IPS-18a (cell line): Measurements from ENCODE around the gene SOX9.

ENCODE experiments used
- H3K27ac ChIP-seq: one replicate; pipeline ENCODE4 v1.5.1; 2013; ENCODE audit warnings: low read length
- H3K27me3 ChIP-seq: one replicate; pipeline ENCODE4 v1.6.1; 2013; ENCODE audit warnings: mild to moderate bottlenecking, low read length; ENCODE audit not compliant: control insufficient read depth, insufficient read depth
- H3K36me3 ChIP-seq: one replicate; pipeline ENCODE4 v1.6.1; 2013; ENCODE audit warnings: low read depth, low read length; ENCODE audit not compliant: control insufficient read depth
- H3K4me1 ChIP-seq: one replicate; pipeline ENCODE4 v1.6.1; 2013; ENCODE audit warnings: low read depth, low read length; ENCODE audit not compliant: control insufficient read depth
- H3K4me3 ChIP-seq: one replicate; pipeline ENCODE4 v1.5.1; 2013; ENCODE audit warnings: low read length
- H3K9ac ChIP-seq: one replicate; pipeline ENCODE4 v1.6.1; 2013; ENCODE audit warnings: mild to moderate bottlenecking, low read length, moderate library complexity
- H3K9me3 ChIP-seq: one replicate; pipeline ENCODE4 v1.6.1; 2013; ENCODE audit warnings: low read depth, low read length; ENCODE audit not compliant: control insufficient read depth

SOX9 gene

DNA sequence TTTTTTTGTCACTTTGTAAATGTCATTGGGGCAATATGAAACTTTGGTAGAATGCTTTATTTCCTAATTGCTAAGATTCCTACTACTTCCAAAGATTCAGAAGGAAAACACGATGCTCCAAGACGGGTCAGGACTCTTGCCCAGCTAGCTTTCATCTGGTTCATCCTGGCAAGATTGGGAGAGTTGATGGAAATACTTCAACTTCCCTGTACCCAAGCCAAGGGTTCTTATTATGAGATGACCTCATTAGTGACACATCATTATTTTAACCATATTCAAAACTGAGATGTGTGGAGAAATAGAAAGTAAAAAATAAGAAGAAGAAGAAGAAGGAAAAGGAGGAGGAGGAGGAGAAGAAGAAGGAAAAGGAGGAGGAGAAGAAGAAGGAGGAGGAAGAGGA, 25.6 kb downstream of the SOX9 start:
- H3K27me3 ChIP-seq, result no peaks in the 10 kb centered on the region
- H3K4me3 ChIP-seq, result no peak overlapping the region
- no peak overlapping the region for H3K27ac ChIP-seq
- H3K36me3 ChIP-seq, result no peaks in the 10 kb centered on the region
- no peaks in the 10 kb centered on the region for H3K9me3 ChIP-seq
- no peak overlapping the region for H3K9ac ChIP-seq
- H3K4me1 ChIP-seq, result peaks cover 10% of the 10 kb centered on the region

DNA sequence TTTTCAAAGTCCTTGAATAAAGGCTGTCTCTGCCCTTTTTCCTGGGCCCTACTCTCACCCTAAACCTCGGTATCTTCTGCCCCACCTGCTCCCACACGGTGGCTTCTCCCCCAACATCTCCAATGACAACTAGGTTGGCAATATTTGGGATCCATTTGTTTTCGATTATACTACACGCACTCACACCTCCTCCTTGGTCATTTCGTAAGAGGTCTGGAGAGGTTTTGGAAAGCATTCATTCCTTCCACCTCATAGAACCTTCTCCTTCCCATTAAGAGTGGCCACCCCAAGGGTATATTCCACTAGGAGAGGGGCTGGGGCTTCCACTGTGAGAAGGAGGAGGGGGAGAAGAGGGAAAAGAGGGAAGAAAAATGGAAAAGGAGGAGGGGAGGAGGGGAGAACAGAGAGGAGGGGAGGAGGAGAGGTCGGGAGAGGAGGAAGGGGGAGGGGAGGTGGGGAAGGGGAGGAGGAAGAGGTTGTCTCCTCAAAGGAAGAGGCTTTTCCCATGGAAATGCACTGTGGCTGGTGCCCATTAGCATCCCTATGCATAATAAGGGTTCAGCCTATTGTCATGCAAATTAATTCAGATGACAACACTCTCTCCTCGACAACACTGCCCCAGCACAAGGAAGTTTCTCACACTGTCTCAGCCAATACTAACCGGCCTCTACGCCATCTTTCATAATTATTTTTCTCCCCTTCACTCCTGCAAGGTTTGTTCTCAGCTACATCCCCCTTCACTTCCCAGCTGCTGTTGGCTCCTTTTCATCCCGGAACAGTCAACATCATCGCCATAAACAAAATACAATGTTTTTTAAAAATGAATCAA, 30.0 kb downstream of the SOX9 start:
- Histone ChIP-seq H3K4me3 (peak overlapping the region; percentile 46), H3K27me3 (no peaks in the 10 kb centered on the region), H3K36me3 (no peaks in the 10 kb centered on the region), H3K9ac (peak overlapping the region; percentile 67), H3K4me1 (peaks cover 25% of the 10 kb centered on the region), H3K9me3 (no peaks in the 10 kb centered on the region), H3K27ac (peak overlapping the region; percentile 86)

DNA sequence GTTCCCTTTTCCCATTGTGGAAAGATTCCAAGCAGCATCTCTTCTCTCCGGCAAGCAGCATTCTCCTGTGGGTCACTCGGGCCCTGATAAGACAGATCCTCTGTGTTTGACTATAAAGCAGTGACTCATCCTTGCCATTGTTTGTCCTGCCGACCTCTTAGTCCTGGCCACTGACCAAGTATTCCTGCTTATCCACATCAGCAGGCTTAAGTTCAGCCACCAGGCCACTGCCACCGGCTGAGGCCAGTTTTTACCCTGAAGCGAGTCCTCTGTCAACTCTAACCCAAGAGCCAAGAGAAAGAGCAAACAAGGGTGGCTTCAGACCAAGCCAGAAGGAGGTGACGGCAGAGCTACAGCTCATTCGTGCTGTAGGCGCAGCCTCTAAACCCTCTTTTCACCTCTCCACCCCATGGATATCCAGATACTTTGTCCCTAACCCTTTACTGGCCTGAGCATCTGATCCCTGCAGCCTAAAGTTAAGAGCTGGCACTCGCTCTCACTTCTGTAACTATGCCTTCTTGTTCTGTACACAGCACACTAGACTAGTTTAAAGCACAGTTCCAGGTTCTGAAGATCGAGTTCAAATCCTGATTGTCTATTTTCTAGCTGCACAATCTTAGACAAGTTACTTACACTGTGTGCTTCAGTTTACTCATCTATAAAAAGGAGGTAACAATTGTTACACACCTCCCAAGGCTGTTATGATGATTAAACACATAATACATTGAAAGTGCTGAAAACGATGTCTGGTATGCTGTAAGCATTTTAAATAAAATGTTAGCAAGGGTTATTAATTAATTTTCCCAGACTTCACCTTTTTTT, 31.0 kb downstream of the SOX9 start:
- Histone ChIP-seq H3K4me1 (peaks cover 25% of the 10 kb centered on the region), H3K36me3 (no peaks in the 10 kb centered on the region), H3K27me3 (no peaks in the 10 kb centered on the region), H3K9ac (peak overlapping the region; percentile 67), H3K9me3 (no peaks in the 10 kb centered on the region), H3K4me3 (peak overlapping the region; percentile 46), H3K27ac (peak overlapping the region; percentile 86)

DNA sequence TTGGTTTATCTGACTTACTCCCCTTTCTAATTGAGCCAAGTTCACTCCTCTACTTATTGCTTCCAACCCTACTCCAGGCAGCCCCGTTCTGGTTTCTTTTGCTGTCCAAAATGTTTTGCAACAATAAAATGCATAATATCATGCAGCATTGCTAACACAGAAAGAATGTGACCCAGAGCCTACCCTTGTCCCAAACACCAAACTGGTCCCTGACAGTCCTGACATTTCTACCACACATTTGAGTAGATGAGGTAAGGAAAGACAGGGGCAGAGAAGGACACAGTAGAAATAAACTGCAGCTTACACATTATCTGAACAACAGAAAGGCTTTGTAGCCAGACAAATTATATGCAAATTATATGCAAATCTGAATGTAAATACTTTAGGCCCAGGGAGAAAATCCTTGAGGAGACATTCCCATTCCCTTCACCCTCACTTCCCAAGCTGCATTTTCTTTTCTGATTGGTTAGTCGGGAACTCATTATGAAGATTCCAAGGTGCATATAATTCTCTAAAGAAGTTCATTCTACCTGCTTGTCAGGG, 31.6 kb downstream of the SOX9 start:
- H3K9me3 ChIP-seq, result no peaks in the 10 kb centered on the region
- no peak overlapping the region for H3K4me3 ChIP-seq
- H3K4me1 ChIP-seq, result peaks cover 25% of the 10 kb centered on the region
- H3K27ac ChIP-seq, result no peak overlapping the region
- no peaks in the 10 kb centered on the region for H3K36me3 ChIP-seq
- H3K27me3 ChIP-seq, result no peaks in the 10 kb centered on the region
- no peak overlapping the region for H3K9ac ChIP-seq

DNA sequence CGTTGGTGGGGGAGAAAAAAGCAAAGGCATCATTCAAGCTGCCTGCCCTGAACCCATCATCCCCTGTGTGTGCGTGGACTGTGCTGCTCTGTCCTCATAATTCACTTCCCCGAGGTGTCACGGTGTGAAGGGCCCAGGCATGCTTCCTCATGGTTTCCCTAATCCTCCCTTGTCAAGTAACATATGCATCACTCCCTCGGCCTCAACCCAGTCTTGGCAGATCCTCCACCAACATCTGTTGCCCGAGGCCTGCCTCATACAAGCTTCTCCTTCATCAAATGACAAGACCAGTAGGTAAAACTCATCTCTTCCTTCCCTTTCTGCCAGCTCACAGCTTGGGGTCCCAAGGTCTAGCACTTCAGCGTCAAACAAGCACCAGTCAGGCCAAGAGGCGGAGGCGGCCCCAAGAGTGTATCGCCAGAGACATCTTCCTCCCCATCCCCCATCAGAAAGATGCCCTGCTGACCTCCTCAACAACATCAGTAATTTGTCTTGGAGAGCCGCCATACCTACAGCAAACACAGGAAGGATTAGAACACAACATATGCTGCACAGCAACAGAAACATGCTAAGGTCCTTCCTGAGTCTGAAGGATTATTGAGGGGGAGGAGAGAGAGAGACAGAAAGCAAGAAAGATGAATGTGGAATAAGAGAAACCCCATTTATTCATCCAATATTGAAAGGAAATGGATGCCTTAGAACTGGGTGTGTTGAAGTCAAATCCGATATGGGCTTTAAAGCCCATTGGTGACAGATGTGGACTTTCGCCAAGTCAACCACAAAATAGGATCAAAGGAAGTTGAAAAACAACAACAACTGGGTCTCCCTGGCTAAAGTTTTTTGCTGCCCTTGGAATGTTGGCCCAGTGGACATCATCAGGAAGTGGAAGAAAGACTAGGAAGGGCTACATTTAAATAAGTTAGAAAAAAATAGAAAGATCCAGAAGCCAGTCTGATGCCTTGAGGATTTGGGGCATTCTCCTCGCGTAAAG, 38.4 kb downstream of the SOX9 start:
- H3K9ac ChIP-seq, result no peak overlapping the region
- no peaks in the 10 kb centered on the region for H3K9me3 ChIP-seq
- H3K27ac ChIP-seq, result no peak overlapping the region
- no peak overlapping the region for H3K4me3 ChIP-seq
- H3K4me1 ChIP-seq, result no peaks in the 10 kb centered on the region
- H3K36me3 ChIP-seq, result no peaks in the 10 kb centered on the region
- H3K27me3 ChIP-seq, result no peaks in the 10 kb centered on the region

DNA sequence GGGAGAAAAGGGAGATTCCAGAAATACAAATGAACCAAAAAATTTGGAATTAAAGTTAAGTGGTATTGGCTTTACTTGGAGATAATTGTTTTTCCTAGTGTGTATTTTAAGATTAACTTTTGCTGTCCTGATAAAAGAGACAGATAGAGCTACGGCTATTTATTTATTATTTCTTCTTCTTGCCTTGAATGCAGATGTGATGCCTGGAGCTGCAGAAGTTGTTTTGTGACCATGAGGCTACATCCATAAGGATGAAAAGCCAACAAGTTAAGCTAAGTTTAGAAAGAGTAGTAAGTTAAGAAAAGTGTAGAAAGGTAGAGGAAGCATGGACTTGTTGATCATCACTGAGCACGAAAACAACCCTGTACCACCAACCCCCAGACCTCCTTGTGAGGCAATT, 41.7 kb downstream of the SOX9 start:
- Histone ChIP-seq H3K9ac (no peak overlapping the region), H3K9me3 (no peaks in the 10 kb centered on the region), H3K27me3 (no peaks in the 10 kb centered on the region), H3K4me3 (no peak overlapping the region), H3K4me1 (peaks cover 19% of the 10 kb centered on the region), H3K27ac (no peak overlapping the region), H3K36me3 (no peaks in the 10 kb centered on the region)

DNA sequence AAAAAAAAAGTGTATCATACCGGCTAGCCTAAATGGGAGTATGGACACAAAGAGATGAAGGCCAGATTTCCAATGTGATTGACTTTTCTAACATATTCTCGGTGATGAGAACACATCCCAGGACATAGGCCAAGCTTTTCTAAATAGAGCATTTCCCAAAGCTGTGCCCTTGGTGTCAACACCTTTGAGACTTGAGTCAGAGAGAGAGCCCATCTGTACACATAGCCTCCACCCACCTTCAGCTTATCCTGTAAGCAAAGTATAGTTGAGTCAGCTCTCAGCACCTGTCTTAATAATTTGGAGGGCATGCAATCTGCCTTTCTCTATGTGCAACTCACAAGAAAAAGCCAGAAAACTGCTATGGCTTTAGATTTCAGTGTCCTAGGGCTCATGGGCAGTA, 42.7 kb downstream of the SOX9 start:
- Histone ChIP-seq H3K4me3 (no peak overlapping the region), H3K9me3 (no peaks in the 10 kb centered on the region), H3K27me3 (no peaks in the 10 kb centered on the region), H3K9ac (no peak overlapping the region), H3K36me3 (no peaks in the 10 kb centered on the region), H3K27ac (no peak overlapping the region), H3K4me1 (peaks cover 19% of the 10 kb centered on the region)

DNA sequence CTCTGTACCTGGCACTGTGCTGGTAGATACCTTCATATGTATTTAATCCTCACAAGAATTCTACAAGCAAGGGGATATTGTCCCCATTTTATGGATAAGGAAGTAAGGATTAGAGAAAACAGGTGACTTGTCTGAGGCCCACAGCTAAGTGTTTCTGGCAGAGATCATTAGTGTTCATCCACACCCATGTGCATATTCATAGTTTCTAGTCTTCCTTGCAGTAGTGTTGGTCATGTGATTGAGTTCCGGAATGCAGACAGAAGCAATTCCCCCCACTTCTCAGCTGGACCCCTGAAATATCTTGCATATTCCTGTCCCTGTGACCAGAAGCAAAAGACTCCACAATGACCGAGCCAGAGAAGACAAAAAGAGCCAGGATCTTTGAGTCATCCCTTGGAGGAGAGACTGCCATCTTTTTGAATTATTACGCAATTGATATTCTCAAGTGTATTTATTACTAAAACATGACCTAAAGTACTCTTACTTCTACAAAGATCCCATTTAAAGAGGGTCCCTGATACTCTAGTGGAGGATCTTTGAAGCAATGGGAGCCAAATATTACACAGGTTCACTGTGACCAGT, 43.4 kb downstream of the SOX9 start:
- Histone ChIP-seq H3K9me3 (no peaks in the 10 kb centered on the region), H3K9ac (no peak overlapping the region), H3K27ac (no peak overlapping the region), H3K36me3 (no peaks in the 10 kb centered on the region), H3K4me1 (peaks cover 19% of the 10 kb centered on the region), H3K27me3 (no peaks in the 10 kb centered on the region), H3K4me3 (no peak overlapping the region)

DNA sequence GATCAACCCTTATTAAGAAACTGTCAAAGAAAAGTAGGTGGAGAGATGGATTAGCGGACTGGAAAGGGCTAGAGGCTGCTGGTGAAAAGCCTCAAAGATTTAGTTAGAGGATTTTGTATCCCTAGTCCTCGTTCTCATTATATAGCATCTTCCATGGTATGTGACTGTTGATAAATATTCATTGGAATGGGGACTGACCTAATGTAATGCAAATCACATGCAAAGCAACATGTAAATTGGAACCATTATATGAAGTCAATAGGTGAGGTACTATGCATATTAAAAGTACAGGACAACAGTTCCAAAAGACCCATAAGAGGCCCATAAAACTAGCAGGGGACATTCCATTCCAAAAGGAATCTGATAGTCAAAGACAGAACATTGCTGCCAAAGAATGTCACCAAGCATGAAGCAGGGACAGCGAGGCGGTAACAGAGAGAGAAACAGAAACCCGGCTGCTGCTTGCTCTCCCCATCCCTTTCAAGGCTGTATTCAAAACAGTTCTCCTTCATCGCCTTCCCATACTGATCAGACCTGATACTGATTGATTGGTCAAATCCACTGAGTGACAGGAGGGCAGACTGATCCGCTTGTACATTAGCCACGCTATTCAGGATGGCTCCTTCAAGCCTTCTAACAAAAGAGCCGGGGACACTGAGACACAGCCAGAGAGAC, 44.5 kb downstream of the SOX9 start:
- Histone ChIP-seq H3K36me3 (no peaks in the 10 kb centered on the region), H3K27me3 (no peaks in the 10 kb centered on the region), H3K4me1 (peaks cover 19% of the 10 kb centered on the region), H3K27ac (no peak overlapping the region), H3K9ac (no peak overlapping the region), H3K9me3 (no peaks in the 10 kb centered on the region), H3K4me3 (peak overlapping the region; percentile 22)

DNA sequence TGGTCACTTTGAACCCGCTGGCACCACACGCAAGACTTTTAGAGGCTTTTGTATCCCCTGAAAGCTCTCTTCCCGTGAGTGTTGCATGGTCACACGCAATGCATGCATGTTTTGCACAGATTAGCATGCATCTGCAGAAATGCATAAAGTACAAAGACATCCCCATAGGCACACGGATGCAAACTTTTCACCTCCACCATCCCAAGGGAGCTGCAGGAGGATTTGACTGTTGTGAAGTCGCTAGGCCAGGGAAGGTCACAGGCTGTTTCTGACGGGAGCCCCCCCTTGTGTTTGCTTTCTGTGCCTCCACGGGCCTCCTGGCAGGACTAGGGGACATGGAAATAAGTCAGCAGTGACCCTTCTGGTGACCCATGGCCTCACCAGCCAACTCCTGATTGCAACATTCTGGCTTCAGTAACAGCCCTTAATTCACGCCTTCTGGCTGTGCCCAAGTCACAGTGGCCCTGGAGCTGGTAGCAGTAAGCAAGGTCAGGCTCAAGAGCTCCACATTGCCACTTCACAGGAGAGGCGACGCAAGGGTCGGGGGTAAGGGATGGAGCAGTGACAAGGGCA, 45.1 kb downstream of the SOX9 start:
- Histone ChIP-seq H3K4me1 (peaks cover 19% of the 10 kb centered on the region), H3K9ac (no peak overlapping the region), H3K27me3 (no peaks in the 10 kb centered on the region), H3K27ac (no peak overlapping the region), H3K4me3 (no peak overlapping the region), H3K36me3 (no peaks in the 10 kb centered on the region), H3K9me3 (no peaks in the 10 kb centered on the region)
